ENCODE measurements around the gene KCNMA1. TPM values are rescaled to one million over a fixed set of nuclear protein-coding genes. Genes with fewer than 3 reads are reported as not detected.

Gene KCNMA1
- total RNA-seq, 4 donors from 2014 or later = 68.4 to 170 (median 119) TPM

DNA sequence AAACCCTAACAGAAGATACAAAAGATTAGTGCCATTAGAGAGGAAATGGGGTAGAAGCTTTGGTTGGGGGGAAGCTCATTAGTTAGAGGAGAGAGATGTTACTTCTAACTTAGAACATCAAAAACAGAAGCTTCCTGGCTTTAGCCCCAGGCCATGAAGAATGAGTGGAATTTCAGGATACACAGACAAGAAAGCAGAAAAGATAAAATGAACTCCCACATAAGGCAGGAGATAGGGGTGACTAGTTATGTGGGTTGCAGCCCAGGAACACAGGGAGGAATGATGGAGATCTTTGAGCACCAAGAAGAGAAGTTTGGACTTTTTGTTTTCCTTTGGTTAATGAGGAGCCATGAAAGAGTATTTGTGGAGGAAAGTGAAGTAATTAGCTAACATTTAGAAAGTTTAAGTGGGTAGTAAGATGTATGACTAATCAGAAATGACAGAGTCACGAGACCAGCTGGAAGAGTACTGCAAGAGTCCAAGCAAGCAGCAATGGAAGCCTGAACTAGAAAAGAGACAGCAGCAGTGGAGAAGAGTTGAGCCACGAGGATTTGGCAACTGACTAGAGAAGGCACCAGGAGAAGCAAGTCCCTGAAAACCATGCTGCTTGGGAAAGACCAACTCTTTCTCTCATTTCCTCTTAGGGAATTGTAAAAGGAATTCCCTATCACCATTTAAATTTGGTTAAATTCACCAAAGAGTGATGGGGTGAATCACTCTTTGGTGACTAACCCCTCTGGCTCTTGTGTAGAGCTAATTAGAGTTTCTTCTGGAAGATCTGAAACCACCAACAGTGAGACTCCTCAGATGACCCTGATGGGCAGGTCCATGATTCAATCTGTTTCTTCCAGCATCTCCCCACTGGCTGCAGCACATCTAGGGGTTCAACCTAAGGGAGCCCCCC lies 131.9 kb downstream of the KCNMA1 start:
- 52 to 53% methylated on average over 2 of the region's 2 CpGs for WGBS, 2 donors (ENCODE audit: low coverage in 1 of 2)
- Histone ChIP-seq H3K27me3 (no peaks in the 10 kb centered on the region), H3K9me3 (no peaks in the 10 kb centered on the region), H3K27ac (peak overlapping the region in 1 of 4 donors; percentile 28), H3K4me1 (peaks cover 2 to 13% (median 10%) of the 10 kb centered on the region in 4 donors), H3K36me3 (no peaks in the 10 kb centered on the region), H3K4me3 (no peak overlapping the region)
- in situ Hi-C loops (cut with MboI; ENCODE audit: low pct_ligation_motif_present in 1 of 4, low pct_unique_long_range_greater_than_20kb in 1 of 4, low sequenced_read_pairs in 3 of 4) = no loop called here
- no peak for DNase-seq
- TF ChIP-seq POLR2AphosphoS5 (IDR thresholded peaks at IDR 0.05) (no peak), EP300 (IDR thresholded peaks at IDR 0.05; ENCODE audit: low read depth) (no peak), POLR2A (IDR thresholded peaks at IDR 0.05) (no peak)
- TF ChIP-seq, protein P1, sequence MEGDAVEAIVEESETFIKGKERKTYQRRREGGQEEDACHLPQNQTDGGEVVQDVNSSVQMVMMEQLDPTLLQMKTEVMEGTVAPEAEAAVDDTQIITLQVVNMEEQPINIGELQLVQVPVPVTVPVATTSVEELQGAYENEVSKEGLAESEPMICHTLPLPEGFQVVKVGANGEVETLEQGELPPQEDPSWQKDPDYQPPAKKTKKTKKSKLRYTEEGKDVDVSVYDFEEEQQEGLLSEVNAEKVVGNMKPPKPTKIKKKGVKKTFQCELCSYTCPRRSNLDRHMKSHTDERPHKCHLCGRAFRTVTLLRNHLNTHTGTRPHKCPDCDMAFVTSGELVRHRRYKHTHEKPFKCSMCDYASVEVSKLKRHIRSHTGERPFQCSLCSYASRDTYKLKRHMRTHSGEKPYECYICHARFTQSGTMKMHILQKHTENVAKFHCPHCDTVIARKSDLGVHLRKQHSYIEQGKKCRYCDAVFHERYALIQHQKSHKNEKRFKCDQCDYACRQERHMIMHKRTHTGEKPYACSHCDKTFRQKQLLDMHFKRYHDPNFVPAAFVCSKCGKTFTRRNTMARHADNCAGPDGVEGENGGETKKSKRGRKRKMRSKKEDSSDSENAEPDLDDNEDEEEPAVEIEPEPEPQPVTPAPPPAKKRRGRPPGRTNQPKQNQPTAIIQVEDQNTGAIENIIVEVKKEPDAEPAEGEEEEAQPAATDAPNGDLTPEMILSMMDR (IDR thresholded peaks at IDR 0.05) = no peak
- intact Hi-C loops (cut with DNase I; ENCODE audit: low total_unique reads) = no loop called here

DNA sequence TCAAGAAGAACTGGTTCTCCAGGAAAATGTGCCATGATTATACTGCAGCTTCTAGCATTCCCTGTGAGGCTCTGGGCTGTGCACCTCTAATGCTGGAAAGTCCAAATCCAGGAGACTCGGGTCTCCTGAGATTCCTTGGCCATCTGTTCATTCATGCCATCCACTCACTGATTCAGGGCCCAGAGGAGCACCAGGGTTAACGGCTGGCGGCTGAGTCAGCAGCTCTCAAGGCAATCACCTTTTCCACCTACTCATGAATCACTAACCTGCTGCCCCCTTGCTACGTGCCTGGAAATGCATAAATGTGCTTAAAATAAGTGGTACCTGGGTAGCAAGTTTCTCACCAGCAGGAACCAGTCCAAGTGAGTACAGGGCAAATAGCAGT lies 132.7 kb downstream of the KCNMA1 start:
- DNase-seq = no peak
- intact Hi-C loops (cut with DNase I; ENCODE audit: low total_unique reads) = no loop called here
- Histone ChIP-seq H3K9me3 (no peaks in the 10 kb centered on the region), H3K4me1 (peaks cover 0 to 13% (median 9%) of the 10 kb centered on the region in 4 donors), H3K27ac (no peak overlapping the region), H3K36me3 (no peaks in the 10 kb centered on the region), H3K27me3 (no peaks in the 10 kb centered on the region), H3K4me3 (no peak overlapping the region)
- in situ Hi-C loops (cut with MboI; ENCODE audit: low pct_ligation_motif_present in 1 of 4, low pct_unique_long_range_greater_than_20kb in 1 of 4, low sequenced_read_pairs in 3 of 4) = no loop called here
- TF ChIP-seq POLR2A (IDR thresholded peaks at IDR 0.05) = no peak
- TF ChIP-seq EP300 (IDR thresholded peaks at IDR 0.05; ENCODE audit: low read depth) = no peak
- TF ChIP-seq, protein P1 (IDR thresholded peaks at IDR 0.05) = no peak
- WGBS, 2 donors (ENCODE audit: low coverage in 1 of 2) = 55% methylated on average over 4 of the region's 4 CpGs; no CpG with 5 or more reads in 1 of the 2 donors

DNA sequence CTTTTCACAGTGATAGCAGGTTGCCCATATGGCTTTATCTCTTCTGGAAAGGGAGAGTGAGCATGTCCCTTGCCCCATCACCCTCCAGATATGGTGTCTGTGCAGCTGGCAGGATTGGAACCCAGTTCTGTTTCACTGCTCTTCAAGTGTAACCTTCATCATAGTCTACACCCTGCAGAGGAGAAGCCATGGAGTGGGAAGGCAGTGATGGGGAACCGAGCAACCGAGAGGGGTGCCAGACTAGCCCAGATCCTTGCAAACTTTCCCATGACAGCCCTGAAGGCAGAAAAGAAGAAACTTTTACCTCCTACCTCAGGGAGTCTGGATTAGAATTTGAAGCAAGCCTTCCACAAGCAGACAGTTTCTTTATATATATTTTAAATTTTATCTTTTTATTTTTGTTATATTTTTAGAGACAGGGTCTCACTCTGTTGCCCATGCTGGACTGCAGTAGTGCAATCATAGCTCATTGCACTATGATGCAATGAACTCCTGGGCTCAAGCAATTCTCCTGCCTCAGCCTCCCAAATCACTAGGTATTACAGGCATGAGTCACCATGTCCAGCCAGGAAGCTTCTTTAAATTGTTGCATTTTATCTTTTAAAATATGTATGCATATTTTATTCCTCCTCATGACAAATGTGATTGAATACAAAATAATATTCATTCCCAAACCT lies 133.3 kb downstream of the KCNMA1 start:
- Histone ChIP-seq H3K9me3 (no peaks in the 10 kb centered on the region), H3K4me1 (peaks cover 0 to 13% (median 9%) of the 10 kb centered on the region in 4 donors), H3K27me3 (no peaks in the 10 kb centered on the region), H3K4me3 (no peak overlapping the region), H3K27ac (no peak overlapping the region), H3K36me3 (no peaks in the 10 kb centered on the region)
- intact Hi-C loops (cut with DNase I; ENCODE audit: low total_unique reads) (no loop called here), in situ Hi-C loops (cut with MboI; ENCODE audit: low pct_ligation_motif_present in 1 of 4, low pct_unique_long_range_greater_than_20kb in 1 of 4, low sequenced_read_pairs in 3 of 4) (no loop called here)
- 87 to 92% methylated on average over 2 of the region's 2 CpGs for WGBS, 2 donors (ENCODE audit: low coverage in 1 of 2)
- no peak for TF ChIP-seq POLR2A (IDR thresholded peaks at IDR 0.05)
- TF ChIP-seq, protein P1 (IDR thresholded peaks at IDR 0.05) = no peak
- TF ChIP-seq EP300 (IDR thresholded peaks at IDR 0.05; ENCODE audit: low read depth) = no peak
- TF ChIP-seq POLR2AphosphoS5 (IDR thresholded peaks at IDR 0.05) = no peak
- no peak for DNase-seq

DNA sequence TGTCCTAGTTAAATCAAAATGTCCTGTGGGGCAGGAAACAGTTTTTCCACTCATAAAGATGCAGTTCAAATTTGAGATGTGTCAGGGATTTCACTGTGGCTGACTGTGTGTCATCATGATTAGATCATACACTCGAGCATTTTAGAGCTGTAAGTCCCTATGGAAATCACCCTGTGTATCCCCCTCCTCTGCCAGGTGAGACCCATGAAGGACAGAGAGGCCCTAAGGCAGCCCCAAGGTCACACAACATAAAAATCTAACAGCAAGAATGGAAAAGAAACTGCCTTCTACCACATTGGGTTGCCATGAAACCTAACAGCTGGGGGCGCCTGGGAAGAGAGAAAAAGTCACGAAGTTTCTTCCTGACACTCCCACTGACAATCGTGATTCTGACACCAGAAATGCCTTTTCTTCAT lies 135.8 kb downstream of the KCNMA1 start:
- intact Hi-C loops (cut with DNase I; ENCODE audit: low total_unique reads) = no loop called here
- no peaks in the 10 kb centered on the region for H3K9me3 ChIP-seq
- TF ChIP-seq POLR2AphosphoS5 (IDR thresholded peaks at IDR 0.05) (no peak), POLR2A (IDR thresholded peaks at IDR 0.05) (no peak), EP300 (IDR thresholded peaks at IDR 0.05; ENCODE audit: low read depth) (no peak)
- TF ChIP-seq, protein P1 (IDR thresholded peaks at IDR 0.05) = no peak

More for the DNA sequence above, 135.8 kb downstream of the KCNMA1 start:
- Histone ChIP-seq H3K36me3 (no peaks in the 10 kb centered on the region), H3K4me3 (no peak overlapping the region), H3K4me1 (peaks cover 7 to 16% (median 13%) of the 10 kb centered on the region in 4 donors), H3K27ac (peak overlapping the region in 2 of 4 donors; percentile 25 to 49), H3K27me3 (no peaks in the 10 kb centered on the region)
- in situ Hi-C loops (cut with MboI; ENCODE audit: low pct_ligation_motif_present in 1 of 4, low pct_unique_long_range_greater_than_20kb in 1 of 4, low sequenced_read_pairs in 3 of 4) = no loop called here
- no peak for DNase-seq
- WGBS, 2 donors (ENCODE audit: low coverage in 1 of 2) = 36 to 50% methylated on average over 1 to 4 of the region's 4 CpGs
